H54 (cell line): ENCODE measurements around the gene ZNF483.
"Not testable (repeated sequence)": the region's sequence is repeated elsewhere in the genome, so short reads cannot be mapped to it uniquely, and the experiment has no call there.

ENCODE experiments used
- DNase-seq: peaks from one replicate; pipeline ENCODE4 v3.0.0; 2011; ENCODE audit warnings: low spot score, mixed read lengths; ENCODE audit not compliant: insufficient read length
- FAIRE-seq: peaks from 3 replicates; lab custom pipeline; 2011; peaks lifted over from hg19 to GRCh38; lab: Jason Lieb, UNC
- POLR2A ChIP-seq: IDR thresholded peaks from 2 replicates; pipeline ENCODE4 v1.6.1; 2011; ENCODE audit warnings: low read depth, mild to moderate bottlenecking, low read length

ZNF483 gene

DNA sequence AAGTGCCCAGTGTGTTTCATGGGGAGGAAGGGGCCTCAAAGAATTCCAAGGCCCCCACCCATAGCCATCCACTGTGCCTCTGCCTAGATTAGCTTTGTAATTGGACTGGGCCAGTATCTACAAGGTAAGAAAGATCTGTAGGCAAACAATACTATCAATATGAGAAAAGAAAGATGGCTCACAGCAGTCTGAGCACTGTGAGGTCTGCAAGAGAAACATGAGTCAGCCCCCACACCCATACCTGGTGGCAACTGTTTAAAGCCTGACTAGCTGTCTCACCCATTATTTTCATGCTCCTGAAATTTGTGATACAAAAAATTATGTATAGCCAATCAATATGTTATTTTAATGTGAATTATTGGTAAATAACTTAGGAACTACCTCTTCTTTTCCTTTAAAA, 10.0 kb upstream of the ZNF483 start:
- FAIRE-seq (no peak), DNase-seq (no peak)
- TF ChIP-seq POLR2A: no peak

DNA sequence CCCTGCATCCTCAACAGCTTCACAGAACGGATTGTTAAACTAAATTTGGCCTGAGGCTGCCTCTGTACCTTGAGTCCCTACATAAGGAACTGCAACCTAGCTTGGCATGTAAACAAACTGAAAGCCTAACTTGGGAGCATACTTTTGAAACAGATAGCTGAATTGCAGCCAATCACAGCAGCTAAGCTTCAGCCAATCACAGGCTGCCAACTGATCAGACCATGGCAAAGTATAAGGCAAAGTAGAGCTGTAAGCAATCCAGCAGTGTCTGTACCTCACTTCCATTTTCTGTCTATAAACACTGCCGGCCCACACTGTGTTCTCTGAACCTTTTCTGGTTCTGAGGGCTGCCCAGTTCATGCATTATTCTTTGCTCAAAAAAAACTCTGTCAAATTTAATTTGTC, 8.9 kb upstream of the ZNF483 start:
- no peak for TF ChIP-seq POLR2A
- no peak for DNase-seq
- FAIRE-seq: peak; percentile 71

DNA sequence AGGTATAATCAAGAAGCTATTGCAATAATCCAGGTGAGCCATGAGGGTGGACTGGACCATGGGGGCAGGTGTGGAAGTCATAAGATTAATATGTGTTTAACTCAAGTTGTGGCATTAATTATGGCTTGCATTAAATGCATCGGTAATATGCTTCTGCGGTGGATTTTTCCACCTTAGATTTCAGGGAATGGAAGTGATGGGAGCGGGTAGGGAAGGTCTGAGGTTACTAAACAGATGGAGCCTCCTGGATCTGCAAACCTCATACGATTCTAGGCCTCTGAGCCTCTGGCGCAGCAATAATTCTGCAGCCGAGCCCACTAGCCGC, 286 bp upstream of the ZNF483 start:
- no peak for TF ChIP-seq POLR2A
- FAIRE-seq: no peak
- no peak for DNase-seq

DNA sequence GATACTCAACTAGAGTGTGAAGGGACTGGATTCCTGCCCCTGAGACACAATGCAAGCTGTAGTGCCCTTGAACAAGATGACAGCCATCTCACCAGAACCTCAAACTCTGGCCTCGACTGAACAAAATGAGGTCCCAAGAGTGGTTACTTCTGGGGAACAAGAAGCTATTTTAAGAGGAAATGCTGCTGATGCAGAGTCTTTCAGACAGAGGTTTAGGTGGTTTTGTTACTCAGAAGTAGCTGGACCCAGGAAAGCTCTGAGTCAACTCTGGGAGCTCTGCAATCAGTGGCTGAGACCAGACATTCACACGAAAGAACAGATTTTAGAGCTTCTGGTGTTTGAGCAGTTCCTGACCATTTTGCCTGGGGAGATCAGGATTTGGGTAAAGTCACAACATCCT, 2.4 kb downstream of the ZNF483 start:
- FAIRE-seq (no peak), DNase-seq (no peak)
- no peak for TF ChIP-seq POLR2A

DNA sequence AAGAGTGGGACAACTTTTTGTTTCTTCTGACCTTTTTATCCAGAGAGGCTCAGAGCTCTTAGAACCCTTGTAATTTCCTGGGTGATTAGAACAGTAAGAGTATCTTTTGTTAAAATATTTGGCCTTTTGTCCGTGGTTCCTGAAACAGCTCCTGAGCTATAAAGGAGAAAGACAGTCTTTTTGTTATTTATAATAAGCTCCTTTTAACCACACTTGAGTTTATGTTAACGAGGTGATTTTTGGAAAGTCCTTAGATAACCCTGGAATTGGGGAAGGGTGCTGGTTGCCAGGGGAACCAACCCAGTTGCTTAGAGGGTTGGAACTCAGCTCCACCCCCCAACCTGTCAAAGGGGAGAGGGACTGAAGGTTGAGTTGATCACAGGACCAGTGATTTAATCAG, 4.8 kb downstream of the ZNF483 start:
- TF ChIP-seq POLR2A: no peak
- DNase-seq: no peak
- no peak for FAIRE-seq

DNA sequence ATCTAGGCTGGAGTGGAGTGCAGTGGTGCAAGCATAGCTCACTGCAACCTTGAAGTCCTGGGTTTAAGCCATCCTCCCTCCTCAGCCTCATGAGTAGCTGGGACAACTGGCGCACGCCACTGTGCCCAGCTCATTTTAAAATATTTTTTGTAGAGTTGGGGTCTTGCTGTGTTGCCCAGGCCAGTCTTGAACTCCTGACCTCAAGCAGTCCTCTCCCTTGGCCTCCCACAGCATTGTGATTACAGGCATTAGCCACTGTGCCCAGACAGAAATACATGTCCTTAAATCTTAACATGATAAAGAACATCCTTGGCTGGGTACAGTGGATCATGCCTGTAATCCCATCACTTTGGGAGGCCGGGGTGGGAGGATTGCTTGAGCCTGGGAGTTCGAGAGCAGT, 6.7 kb downstream of the ZNF483 start:
- no peak for DNase-seq
- no peak for FAIRE-seq
- TF ChIP-seq POLR2A: no peak

DNA sequence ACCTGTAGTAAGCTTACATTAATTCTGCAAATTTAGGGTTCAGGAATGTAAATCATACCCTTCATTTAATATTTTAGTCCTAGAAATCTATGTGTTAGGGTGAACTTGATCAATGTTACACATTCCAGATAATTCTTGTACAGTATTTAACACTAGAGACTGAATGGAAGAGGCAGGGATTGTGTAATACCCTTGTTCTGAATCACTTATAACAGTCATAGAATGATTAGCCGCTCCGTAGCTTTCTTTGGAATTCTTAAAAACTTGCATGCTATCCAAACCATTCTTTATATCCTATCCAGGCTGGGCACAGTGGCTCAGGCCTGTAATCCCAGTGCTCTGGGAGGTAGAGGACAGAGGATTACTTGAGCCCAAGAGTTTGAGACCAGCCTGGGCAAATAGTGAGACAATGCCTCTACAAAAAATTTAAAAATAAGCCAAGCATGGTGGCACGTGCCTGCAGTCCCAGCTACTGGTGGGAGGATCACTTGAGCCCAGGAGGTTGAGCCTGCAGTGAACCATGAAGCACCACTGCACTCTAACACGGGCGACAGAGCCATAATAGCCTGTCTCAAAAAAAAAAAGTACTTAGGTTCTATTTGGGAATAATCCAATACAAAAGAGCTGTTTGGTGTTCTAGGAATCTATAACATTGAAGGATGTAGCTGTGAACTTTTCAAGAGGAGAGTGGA, 8.3 kb downstream of the ZNF483 start:
- no peak for DNase-seq
- TF ChIP-seq POLR2A: no peak
- no peak for FAIRE-seq

DNA sequence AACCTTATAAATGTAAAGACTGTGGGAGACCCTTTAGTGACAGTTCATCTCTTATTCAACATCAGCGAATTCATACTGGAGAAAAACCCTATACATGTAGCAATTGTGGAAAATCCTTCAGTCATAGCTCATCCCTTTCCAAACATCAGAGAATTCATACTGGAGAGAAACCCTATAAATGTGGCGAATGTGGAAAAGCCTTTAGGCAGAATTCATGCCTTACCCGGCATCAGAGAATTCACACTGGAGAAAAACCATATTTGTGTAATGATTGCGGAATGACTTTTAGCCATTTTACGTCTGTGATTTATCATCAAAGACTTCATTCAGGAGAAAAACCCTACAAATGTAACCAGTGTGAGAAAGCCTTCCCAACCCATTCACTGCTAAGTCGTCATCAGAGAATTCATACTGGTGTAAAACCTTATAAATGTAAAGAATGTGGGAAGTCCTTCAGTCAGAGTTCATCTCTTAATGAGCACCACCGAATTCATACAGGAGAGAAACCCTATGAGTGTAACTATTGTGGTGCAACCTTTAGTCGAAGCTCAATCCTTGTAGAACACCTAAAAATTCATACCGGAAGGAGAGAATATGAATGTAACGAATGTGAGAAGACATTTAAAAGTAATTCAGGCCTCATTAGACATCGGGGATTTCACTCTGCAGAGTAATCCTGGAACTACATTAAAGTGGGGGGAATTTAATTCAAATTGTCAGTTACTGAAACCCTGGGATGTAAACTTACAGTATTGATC, 17.7 kb downstream of the ZNF483 start:
- FAIRE-seq (peak; percentile 27), DNase-seq (no peak)
- no peak for TF ChIP-seq POLR2A

DNA sequence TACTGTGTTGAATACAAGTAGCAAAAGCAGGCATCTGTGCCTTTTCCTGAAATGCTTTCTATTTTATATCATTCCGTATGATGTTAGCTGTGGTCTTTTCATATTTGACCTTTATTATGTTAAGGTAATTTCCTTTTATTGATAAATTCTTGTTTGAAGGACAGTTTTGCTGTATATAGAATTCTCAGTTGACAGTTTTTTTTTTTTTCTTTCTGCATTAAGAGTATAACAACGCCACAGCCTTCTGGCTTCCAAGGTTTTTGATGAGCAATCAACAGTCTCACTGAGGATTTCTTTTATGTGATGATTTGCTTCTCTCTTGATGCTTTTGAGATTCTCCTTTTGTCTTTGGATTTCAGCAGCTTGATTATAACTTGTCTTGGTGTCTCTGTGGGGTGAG, 23.6 kb downstream of the ZNF483 start:
- DNase-seq (no peak), FAIRE-seq (no peak)
- TF ChIP-seq POLR2A: no peak

DNA sequence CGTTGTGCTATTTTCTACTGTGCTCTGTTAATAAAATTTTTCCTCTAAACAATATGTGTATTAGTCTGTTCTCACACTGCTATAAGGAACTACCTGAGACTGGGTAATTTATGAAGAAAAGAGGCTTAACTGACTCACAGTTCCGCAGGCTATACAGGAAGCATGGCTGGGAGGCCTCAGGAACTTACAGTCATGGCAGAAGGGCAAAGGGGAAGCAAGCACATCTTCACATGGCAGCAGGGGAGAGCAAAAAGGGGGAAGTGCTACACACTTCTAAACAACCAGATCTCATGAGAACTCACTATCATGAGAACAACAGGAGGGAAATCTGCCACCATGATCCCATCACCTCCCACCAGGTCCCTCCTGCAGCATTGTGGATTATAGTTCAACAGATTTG, 30.4 kb downstream of the ZNF483 start:
- DNase-seq, FAIRE-seq: not testable (repeated sequence)

DNA sequence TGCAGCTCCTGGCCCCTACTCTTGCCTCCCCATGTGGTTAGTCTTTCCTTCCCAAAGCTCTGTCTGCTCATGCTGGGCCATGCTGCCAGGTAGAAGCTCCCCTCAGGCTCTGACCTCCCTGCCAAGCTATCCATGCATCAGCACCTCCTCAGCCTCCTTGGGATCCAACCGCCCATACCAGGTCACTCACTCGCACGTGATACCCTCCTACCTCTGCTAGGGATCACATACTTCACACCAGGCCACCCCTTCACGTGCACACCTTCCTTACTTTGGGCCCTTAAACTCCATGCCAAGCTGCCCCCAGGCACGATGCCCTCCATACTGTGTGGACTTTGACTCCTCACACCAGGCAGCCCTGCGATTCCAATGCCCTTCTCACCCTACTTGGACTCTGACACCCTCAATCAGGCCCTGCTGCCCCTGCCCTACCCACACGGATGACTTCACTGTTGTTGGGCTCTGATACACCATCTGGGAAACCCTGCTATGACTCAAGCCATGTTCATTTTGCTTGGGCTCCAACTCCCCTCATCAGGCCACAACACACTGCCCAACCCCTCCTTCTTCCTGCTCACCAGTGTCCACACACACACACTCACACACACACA, 34.1 kb downstream of the ZNF483 start:
- TF ChIP-seq POLR2A: no peak
- peak; percentile 87 for FAIRE-seq
- DNase-seq: peak; percentile 35

DNA sequence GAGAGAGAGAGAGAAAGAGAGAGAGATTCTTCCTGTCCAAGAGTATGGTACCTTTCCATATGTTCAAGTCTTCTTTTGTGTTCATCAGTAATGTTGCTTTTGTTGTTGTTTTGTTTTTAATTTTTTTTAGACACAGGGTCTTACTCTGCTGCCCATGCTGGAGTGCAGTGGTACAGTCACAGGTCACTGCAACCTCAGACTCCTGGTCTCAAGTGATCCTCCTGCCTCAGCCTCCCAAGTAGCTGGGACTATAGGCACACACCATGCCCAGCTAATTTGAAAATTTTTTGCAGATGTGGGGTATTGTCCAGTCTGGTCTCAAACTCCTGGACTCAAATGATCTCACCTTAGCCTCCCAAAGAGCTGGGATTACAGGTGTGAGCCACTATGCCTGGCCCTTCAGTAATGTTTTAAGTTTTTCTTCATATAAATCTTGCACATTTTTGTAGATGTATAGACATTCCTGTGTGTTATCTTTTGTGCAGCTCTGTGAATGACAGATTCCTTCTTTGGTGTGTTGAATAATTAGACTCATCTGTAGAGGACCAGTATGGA, 36.3 kb downstream of the ZNF483 start:
- FAIRE-seq (no peak), DNase-seq (no peak)
- TF ChIP-seq POLR2A: no peak

DNA sequence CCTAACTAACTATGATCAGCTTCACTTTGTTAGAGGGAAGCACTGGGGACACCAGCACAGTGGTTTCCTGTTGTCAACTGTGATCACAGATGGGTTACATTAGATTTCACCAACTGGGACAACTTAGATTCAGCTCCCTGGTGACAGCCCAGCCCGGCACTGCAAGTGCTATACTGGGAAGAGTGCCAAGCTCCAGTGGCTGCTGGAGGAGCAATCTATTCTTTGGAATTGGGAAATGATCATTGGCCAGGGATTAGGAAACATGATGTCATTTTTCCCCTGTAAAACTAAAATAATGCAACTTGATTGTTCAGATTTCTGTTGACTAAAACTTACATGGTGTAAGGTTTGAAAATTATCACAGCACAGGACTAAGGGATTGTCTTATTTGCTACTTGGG, 41.3 kb downstream of the ZNF483 start:
- TF ChIP-seq POLR2A: no peak
- FAIRE-seq (no peak), DNase-seq (no peak)

DNA sequence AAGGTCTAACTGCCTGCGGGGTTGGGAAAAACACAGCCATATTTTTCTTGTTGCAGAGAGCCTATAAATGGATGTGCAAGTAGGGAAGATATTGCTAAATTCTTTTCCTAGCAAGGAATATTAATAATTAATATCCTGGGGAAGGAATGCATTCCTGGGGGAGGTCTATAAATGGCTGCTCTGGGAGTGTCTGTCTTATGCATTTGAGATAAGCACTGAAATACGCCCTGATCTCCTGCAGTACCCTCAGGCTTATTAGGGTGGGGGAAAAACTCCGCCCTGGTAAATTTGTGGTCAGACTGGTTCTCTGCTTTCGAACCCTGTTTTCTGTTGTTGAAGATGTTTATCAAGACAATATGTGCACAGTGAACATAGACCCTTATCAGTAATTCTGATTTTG, 43.1 kb downstream of the ZNF483 start:
- FAIRE-seq, DNase-seq: not testable (repeated sequence)

DNA sequence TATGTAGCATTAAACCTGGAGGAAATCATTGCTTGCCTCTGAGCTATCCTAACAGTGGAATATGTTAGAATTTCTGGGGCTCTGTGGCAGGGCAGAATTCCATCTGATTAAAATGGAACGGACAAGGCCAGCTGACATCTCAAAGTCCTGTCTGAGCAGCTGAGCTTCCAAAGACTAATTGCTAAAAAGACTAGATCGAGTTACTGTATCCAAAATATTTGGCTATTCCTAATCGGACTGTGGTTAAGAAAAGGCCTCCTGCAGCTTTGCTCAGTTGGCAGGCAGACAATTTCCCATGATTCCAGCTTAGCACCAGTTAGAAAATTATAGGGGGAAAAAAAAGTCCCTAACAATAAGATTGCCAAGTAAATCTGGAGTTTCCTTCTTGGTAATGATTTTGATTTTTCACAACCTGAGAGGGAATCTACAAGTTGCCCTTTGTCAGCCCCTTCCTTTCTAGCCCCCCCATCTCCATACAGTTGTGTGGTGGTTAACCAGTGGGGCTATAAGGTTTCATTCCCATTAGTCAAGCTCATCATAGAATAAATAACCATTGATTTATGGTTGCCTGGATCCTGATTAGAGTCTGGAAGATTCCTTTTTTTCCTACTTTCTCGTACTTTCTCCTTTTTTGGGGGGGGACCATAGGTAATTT, 48.1 kb downstream of the ZNF483 start:
- FAIRE-seq: no peak
- TF ChIP-seq POLR2A: no peak
- DNase-seq: no peak
